HS-27A (cell line): ENCODE measurements around the gene MAP3K9.

ENCODE experiments used
- DNase-seq: peaks from one replicate; pipeline ENCODE4 v3.0.0-alpha.2; 2012; ENCODE audit warnings: low read depth, missing footprints

MAP3K9 gene

DNA sequence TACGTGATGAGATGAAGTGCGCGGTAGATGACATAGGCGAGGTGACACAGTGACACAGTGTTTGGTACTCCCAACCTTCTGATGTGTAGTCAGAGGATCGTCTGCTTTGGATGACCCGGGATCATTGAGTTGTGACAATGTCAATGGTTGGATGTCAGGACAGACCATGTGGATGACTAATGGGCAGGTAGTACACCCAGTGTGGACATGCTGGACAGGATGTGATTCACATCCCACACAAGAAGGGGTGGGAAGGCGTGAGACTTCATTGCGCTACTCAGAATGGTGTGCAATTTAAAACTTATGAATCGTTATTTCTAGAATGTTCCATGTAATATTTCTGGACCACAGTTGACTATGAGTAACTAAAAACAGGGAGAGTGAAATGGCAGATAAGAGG is 23.8 kb downstream of the MAP3K9 start:
- no peak for DNase-seq

- no peak for DNase-seq
These were observed 24.4 kb downstream of the MAP3K9 start for GRCh38 chr14:70784886-70785285.

DNA sequence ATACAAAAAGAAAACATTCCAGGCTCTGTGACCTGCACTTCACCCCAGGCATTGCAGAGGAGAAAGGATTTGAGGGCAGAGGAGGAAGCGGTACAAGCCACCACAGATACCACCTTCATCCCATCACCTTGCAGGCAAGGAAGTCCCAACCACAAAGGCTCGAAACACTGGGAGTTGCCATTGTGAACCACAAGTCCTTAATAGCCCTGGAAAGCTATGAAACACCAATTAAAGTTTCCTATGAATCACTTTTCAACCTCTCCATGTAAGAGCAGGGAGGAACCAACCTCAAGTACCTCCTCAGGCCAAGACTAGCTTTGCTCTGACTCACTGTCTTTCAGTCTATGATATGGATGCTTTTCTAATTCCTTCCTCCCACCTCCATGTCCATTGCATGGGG is 27.0 kb downstream of the MAP3K9 start:
- DNase-seq: peak; percentile 17

DNA sequence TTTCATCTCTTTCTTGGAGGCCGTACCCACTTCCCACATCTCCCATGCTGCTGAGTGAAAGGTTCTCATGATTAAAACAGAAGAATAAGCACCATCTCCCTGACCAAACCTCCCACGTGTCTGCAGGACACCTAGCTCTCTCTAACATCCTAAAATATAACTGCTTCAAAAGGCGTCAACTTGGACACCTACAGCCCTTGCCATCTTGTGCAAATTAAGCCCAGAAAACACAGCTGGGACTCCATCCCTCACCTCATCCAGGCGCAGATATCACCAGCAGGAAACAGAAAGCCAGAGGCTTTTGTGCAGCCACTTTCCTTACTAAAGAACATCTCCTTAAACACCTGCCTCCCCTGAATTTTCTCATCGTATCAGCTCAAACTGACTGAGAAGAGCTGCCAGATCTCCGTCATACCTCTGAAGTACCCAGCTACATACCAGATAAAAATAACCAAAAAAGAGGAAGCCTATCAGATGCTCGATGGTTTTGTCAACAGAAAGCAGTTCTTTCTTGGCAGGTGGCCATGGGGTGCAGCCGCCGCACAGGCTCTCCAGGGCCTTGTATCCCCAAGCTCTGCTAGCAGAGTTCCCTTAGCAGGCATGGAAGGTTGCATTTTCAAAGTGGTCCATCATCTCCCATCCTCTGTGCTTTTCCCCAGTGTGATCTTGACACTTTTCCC is 28.8 kb downstream of the MAP3K9 start:
- no peak for DNase-seq

GRCh38 chr14:70779667-70780066 is 29.6 kb downstream of the MAP3K9 start:
- DNase-seq: no peak

GRCh38 chr14:70776197-70776596 is 33.1 kb downstream of the MAP3K9 start:
- no peak for DNase-seq

GRCh38 chr14:70773182-70773862 is 36.0 kb downstream of the MAP3K9 start:
- no peak for DNase-seq

DNA sequence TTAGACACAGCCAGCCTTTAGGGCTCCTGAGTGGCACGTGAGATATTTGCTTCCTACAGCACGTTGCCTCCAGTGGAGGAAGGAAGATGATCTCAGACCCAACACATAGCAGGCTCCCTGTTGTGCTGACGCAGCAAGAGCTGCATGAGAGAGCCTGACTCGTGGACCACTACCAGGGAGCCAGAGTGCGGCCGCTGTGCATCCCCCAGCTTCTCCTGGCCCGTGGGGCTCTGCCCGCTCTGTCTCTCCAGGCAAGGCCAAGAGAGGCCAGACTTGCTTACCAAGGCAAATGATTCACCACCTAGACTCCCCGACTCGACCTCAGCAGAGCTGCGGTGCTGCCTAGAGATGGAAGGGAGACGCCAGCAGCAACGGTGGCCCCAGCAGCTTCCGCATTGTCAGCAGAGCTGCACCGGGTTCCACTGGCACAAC is 37.5 kb downstream of the MAP3K9 start:
- DNase-seq: no peak

- DNase-seq: no peak
These were observed 38.8 kb downstream of the MAP3K9 start for GRCh38 chr14:70770490-70770889.

GRCh38 chr14:70759398-70759797 is 49.9 kb downstream of the MAP3K9 start:
- DNase-seq: no peak

DNA sequence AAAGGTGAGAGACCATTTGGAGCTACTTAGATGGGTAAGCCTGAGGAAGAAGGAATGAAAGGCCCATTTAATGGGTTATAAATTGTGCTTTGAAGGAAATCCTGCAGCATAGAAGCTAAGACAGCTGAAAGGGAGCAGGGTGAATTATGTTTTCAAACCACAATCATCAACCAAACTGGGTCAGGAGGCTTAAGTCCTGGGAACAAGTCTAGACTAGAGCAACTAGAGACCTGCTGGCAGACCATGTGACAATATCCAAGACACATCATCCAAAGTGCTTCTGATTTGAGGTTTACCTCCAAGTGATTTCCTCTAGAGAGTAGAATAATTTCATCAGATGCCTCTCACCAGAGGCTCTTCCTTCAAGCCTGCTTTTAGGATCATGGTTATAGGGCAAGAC is 53.7 kb downstream of the MAP3K9 start:
- no peak for DNase-seq

- peak; percentile 51 for DNase-seq
These were observed 54.3 kb downstream of the MAP3K9 start for GRCh38 chr14:70754991-70755390.

GRCh38 chr14:70753518-70753953 is 55.8 kb downstream of the MAP3K9 start:
- no peak for DNase-seq

DNA sequence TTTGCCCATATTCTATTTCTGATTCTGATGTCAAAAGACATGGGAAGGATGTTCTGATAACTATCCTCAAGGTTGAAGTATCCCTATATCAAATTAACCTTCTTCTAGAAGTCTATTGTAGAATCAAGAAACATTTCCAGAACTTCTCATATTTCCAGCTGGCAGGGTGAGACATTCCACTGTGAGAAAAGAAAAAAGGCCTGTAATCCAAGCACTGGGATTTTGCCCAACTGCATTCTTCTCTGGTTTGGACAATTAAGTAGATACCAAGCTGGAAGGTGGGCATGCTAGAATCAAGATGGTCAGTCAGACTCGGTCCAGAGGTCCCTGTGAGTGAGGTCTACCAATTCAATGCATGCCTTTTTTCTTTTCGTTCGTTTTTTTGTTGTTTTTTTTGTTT is 60.9 kb downstream of the MAP3K9 start:
- no peak for DNase-seq

- DNase-seq: no peak
These were observed 64.7 kb downstream of the MAP3K9 start for GRCh38 chr14:70744641-70745040.

- no peak for DNase-seq
These were observed 67.0 kb downstream of the MAP3K9 start for GRCh38 chr14:70742316-70742715.

DNA sequence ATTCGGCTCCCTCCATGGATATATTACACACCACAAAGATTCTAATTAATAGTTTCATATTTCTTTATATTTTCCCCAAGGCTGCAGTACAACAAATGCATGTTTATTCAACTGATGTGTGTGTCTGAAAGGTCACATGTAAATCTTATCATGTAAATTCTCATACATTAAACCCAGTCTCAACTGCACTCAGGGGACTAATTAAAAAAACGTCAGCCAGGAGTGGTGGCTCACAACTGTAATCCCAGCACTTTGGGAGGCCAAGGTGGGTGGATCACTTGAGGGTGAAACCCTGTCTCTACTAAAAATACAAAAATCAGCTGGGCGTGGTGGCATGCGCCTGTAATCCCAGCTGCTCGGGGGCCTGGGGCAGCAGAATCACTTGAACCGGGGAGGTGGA is 67.8 kb downstream of the MAP3K9 start:
- DNase-seq: no peak

- DNase-seq: peak; percentile 8
These were observed 74.3 kb downstream of the MAP3K9 start for GRCh38 chr14:70735043-70735442.

DNA sequence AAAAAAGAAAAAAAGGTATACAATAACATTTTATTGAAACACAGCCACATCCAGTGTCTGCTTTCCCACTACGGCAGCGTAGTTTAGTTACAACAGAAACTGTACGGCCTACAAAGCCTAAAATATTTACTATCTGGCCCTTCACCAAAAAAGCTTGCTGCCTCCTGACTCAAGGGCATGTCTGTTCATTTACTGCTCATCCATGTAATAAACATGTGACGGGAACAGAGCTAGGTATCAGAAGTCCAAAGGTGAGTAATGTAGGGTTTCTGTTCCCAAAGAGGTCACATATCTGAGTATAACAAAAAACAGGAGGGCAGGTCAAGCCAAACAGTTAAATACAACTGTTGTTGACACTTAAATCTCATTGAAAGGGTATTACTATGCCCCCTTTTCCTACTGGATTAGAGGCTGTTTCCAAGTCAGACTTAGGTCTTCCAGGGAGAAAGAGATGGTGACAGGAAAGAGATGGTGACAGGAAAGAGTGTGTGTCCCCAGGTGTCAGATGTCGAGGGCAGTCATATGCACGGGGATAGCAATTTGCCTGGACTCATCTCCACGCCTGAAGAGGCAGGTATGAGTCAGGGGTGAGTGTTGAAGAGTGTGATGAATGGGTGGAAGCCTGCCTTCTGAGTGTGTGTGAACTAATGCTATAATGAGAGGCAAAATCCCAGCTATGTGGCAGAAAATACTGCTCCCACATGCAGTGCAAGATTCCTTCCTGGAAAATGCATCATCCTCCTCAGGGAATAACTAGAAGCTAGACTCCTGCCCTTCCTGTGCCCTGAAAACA is 77.7 kb downstream of the MAP3K9 start:
- no peak for DNase-seq

GRCh38 chr14:70730393-70730792 is 78.9 kb downstream of the MAP3K9 start:
- no peak for DNase-seq

- no peak for DNase-seq
These were observed 82.5 kb downstream of the MAP3K9 start for GRCh38 chr14:70726651-70727375.

DNA sequence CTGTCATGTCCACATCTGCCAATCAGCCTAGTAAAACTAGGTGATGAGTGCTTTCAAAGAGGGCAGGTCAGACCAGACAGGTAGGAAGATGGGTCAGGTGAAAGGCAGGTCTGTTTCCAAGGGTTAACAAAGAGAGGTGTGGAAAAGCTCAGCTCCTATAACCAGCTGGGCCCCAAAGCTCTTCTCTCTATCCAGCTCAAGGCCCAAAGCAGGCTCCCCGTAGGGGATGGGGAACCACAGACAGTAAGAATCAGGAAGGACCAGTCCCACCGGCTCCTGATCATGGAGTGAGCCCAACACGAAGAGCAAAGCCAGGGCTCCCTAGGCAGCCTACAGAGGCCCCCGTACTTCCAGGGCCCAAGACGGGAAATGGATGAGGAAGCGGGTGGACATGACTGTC is 84.4 kb downstream of the MAP3K9 start:
- no peak for DNase-seq
